Activated T-helper 2 cell treated with anti-CD3 and anti-CD28 coated beads, Interferon-gamma antibody, Interleukin-2, Interleukin-4, amounts not matched to agents 10 μg/mL and 5 μg/mL and 100 μg/mL, durations not matched to agents 14 hours and 24 hours and 36 hours (primary cell): Measurements from ENCODE around the gene SIN3B. TPM values are rescaled to one million over a fixed set of nuclear protein-coding genes. Genes with fewer than 3 reads are reported as not detected.

Source experiments
- DNase-seq: peaks from one replicate; pipeline ENCODE4 v3.0.0; 2021; ENCODE audit warnings: low spot score
- H3K27ac Mint-ChIP-seq: one replicate; pipeline ENCODE4 v1.8.0; 2021; ENCODE audit warnings: mixed read lengths
- H3K27me3 Mint-ChIP-seq: one replicate; pipeline ENCODE4 v1.8.0; 2021; ENCODE audit warnings: low read depth, mixed read lengths
- H3K36me3 Mint-ChIP-seq: one replicate; pipeline ENCODE4 v1.8.0; 2021; ENCODE audit warnings: low read depth, mixed read lengths
- H3K4me1 Mint-ChIP-seq: one replicate; pipeline ENCODE4 v1.8.0; 2021; ENCODE audit warnings: low read depth, mixed read lengths
- H3K4me3 Mint-ChIP-seq: one replicate; pipeline ENCODE4 v1.8.0; 2021; ENCODE audit warnings: low read depth, mild to moderate bottlenecking, moderate library complexity, mixed read lengths
- H3K9me3 Mint-ChIP-seq: one replicate; pipeline ENCODE4 v1.8.0; 2021; ENCODE audit warnings: mixed read lengths
- intact Hi-C: fragments of 100-400 bp; cut with micrococcal nuclease; formaldehyde crosslinking; loops from one replicate; pipeline ENCODE4 v1.15.1; 2023
- total RNA-seq: library from RNA; stranded (reverse); gene quantifications from 2 replicates; pipeline ENCODE4 v1.2.3, GENCODE V29; 2022

Gene SIN3B
- total RNA-seq, 1 donor from 2014 or later = 40.5 TPM

- Mint-ChIP-seq H3K27ac (no peak overlapping the region), H3K36me3 (peaks cover 72% of the 10 kb centered on the region), H3K9me3 (peaks cover 7% of the 10 kb centered on the region), H3K27me3 (no peaks in the 10 kb centered on the region), H3K4me3 (no peak overlapping the region), H3K4me1 (peaks cover 4% of the 10 kb centered on the region)
- intact Hi-C loops = no loop called here
- DNase-seq = no peak
These were observed 46.7 kb downstream of the SIN3B start for GRCh38 chr19:16875584-16876555.

DNA sequence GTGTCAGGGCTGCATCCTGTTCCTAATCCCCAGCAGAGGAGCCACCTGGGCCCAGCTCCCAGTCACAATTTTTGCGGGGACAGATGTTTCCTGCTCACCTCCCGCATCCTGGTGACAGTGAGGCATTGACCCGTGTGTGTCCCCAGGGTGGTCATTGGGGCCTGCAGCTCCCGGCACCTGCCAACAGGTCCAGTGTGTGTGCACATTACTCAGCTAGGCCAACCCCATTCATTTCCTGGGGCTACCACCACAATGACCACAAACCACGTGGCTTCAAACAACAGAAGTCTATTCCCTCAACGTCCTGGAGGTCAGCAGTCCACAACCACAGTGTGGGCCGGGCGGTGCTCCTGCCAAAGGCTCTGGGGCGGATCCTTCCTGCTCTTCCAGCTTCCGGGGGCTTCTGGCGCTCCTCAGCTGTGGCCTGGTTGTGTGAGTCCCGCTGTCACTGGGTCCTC, 47.7 kb downstream of the SIN3B start:
- Mint-ChIP-seq H3K27me3 (no peaks in the 10 kb centered on the region), H3K27ac (no peak overlapping the region), H3K4me1 (peaks cover 4% of the 10 kb centered on the region), H3K9me3 (peaks cover 15% of the 10 kb centered on the region), H3K36me3 (peaks cover 69% of the 10 kb centered on the region), H3K4me3 (no peak overlapping the region)
- intact Hi-C loops = no loop called here
- no peak for DNase-seq

- Mint-ChIP-seq H3K27me3 (no peaks in the 10 kb centered on the region), H3K36me3 (peaks cover 67% of the 10 kb centered on the region), H3K4me1 (peaks cover 4% of the 10 kb centered on the region), H3K4me3 (no peak overlapping the region), H3K9me3 (peaks cover 22% of the 10 kb centered on the region), H3K27ac (no peak overlapping the region)
- no peak for DNase-seq
- intact Hi-C loops = no loop called here
These were observed 48.4 kb downstream of the SIN3B start for GRCh38 chr19:16877581-16877980.

GRCh38 chr19:16878181-16878965, 49.2 kb downstream of the SIN3B start:
- peaks cover 65% of the 10 kb centered on the region for H3K36me3 Mint-ChIP-seq
- no peak overlapping the region for H3K4me3 Mint-ChIP-seq
- peaks cover 4% of the 10 kb centered on the region for H3K4me1 Mint-ChIP-seq
- DNase-seq = no peak
- H3K9me3 Mint-ChIP-seq = peaks cover 29% of the 10 kb centered on the region
- H3K27ac Mint-ChIP-seq = no peak overlapping the region
- no peaks in the 10 kb centered on the region for H3K27me3 Mint-ChIP-seq
- intact Hi-C loops = no loop called here

DNA sequence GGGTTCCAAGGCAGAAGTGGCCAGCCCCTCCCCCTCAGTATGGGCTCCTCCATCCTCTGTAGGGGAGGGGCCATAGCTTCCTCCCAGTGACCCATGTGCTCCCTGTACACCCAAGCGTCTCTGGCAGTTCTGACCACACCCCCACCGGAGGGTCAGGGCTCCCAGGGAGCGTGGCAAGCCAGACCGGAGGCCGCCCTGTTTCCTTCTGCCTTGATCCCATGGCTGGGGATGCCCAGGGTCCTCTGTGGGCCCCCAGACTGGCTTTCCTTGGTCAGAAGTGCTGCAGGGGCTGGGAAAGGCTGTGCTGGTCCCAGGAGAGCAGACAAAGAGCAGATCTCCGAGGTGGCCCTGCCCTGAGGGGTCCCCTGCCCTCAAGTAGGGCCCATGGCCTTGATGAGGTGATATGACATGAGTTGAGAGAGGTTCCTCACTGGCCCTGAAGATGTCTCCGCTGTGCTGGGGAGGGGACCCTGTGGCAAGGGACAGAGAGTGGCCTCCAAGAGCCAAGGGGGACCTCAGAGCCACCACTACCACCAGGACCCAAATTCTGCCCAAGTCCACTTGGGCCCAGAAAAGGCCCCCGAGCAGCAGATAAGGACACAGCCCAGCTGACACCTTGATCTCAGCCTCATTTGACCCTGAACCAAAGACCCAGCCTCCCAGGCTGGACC, 51.8 kb downstream of the SIN3B start:
- Mint-ChIP-seq H3K27me3 (no peaks in the 10 kb centered on the region), H3K27ac (no peak overlapping the region), H3K4me1 (no peaks in the 10 kb centered on the region), H3K9me3 (peaks cover 29% of the 10 kb centered on the region), H3K36me3 (peaks cover 45% of the 10 kb centered on the region), H3K4me3 (no peak overlapping the region)
- intact Hi-C loops = no loop called here
- DNase-seq = no peak

- Mint-ChIP-seq H3K4me3 (no peak overlapping the region), H3K27ac (no peak overlapping the region), H3K9me3 (peaks cover 29% of the 10 kb centered on the region), H3K36me3 (peaks cover 38% of the 10 kb centered on the region), H3K27me3 (no peaks in the 10 kb centered on the region), H3K4me1 (no peaks in the 10 kb centered on the region)
- DNase-seq = no peak
- intact Hi-C loops = no loop called here
These were observed 52.9 kb downstream of the SIN3B start for GRCh38 chr19:16882146-16882545.

DNA sequence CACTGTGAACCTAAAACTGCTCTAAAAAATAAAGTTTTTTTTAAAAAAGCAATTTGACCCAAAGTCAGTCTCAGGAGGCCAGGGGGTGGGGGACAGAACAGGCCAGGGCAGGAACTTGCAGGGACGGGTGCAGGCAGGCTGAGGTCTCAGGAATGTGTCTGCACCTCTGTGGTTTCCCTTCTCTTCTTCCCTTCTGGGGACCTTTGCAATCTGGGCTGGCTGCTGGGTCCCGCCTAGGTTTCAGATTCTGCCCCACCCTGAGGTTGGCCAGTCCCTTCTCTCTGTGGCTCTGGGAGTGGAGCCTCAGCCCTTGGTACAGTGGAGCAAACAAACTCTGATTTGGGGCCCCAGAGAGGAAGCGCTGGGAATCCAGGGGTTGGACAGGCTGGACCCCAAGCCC, 54.3 kb downstream of the SIN3B start:
- no peak overlapping the region for H3K27ac Mint-ChIP-seq
- peaks cover 29% of the 10 kb centered on the region for H3K36me3 Mint-ChIP-seq
- no peak for DNase-seq
- H3K27me3 Mint-ChIP-seq = no peaks in the 10 kb centered on the region
- H3K4me1 Mint-ChIP-seq = no peaks in the 10 kb centered on the region
- intact Hi-C loops = no loop called here
- peaks cover 29% of the 10 kb centered on the region for H3K9me3 Mint-ChIP-seq
- no peak overlapping the region for H3K4me3 Mint-ChIP-seq

DNA sequence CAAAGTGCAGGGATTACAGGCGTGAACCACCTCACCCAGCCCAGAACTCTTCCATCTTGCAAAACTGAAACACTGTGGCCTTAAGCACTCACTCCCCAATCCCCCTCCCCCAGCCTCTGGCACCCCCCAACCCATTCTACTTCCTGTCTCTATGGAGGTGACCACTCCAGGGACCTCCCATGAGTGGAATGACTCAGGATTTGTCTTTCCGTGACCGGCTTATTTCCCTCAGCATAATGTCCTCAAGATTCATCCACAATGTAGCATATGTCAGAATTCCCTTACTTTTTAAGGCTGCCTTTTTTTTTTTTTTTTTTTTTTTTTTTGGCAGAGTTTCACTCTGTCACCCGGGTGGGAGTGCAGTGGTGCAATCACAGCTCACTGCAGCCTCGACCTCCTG, 56.0 kb downstream of the SIN3B start:
- Mint-ChIP-seq H3K4me3 (no peak overlapping the region), H3K27me3 (no peaks in the 10 kb centered on the region), H3K36me3 (peaks cover 17% of the 10 kb centered on the region), H3K4me1 (peaks cover 2% of the 10 kb centered on the region), H3K27ac (no peak overlapping the region), H3K9me3 (peaks cover 27% of the 10 kb centered on the region)
- DNase-seq = no peak
- intact Hi-C loops = no loop called here

GRCh38 chr19:16886305-16886880, 57.2 kb downstream of the SIN3B start:
- no peaks in the 10 kb centered on the region for H3K27me3 Mint-ChIP-seq
- intact Hi-C loops = no loop called here
- peaks cover 10% of the 10 kb centered on the region for H3K36me3 Mint-ChIP-seq
- no peak for DNase-seq
- peaks cover 17% of the 10 kb centered on the region for H3K9me3 Mint-ChIP-seq
- no peak overlapping the region for H3K4me3 Mint-ChIP-seq
- peaks cover 4% of the 10 kb centered on the region for H3K4me1 Mint-ChIP-seq
- no peak overlapping the region for H3K27ac Mint-ChIP-seq

GRCh38 chr19:16887353-16888265, 58.4 kb downstream of the SIN3B start:
- Mint-ChIP-seq H3K36me3 (peaks cover 4% of the 10 kb centered on the region), H3K4me1 (peaks cover 7% of the 10 kb centered on the region), H3K4me3 (no peak overlapping the region), H3K9me3 (peaks cover 7% of the 10 kb centered on the region), H3K27me3 (peaks cover 2% of the 10 kb centered on the region), H3K27ac (no peak overlapping the region)
- no peak for DNase-seq
- intact Hi-C loops = no loop called here

GRCh38 chr19:16888629-16889365, 59.6 kb downstream of the SIN3B start, which contains the start of gene F2RL3:
Gene F2RL3 (plus strand): TSS chr19:16888999. CDS start chr19:16889190, 191 bp downstream.
- Mint-ChIP-seq H3K4me3 (no peak within 1 kb of the TSS), H3K9me3 (no peaks in the 10 kb centered on the region), H3K36me3 (no peaks in the 10 kb centered on the region), H3K27me3 (peaks cover 2% of the 10 kb centered on the region), H3K27ac (no peak within 1 kb of the TSS), H3K4me1 (peaks cover 13% of the 10 kb centered on the region)
- DNase-seq = no peak
- intact Hi-C loops = no loop called here
